ENCODE measurements around the gene RNMT.

Gene RNMT

DNA sequence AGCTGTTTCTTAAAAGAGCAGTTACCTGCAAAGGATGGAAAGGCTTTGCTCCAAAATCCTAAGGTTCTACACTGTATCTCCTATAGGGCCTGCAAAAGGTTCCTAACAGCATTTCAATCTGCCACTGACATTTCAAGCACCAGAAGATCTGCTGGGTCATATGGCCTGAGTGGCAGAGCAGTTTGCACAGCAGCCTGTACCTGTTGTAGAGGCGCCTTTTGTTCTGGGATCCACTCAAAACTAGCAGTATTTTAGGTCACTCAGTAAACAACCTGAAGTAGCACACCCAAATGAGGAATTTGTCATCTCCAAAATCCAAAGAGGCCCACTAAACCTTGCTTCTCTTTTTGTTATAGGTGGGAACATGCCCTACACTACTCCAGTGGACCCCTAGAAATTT is 6.3 kb upstream of the RNMT start:
- DNase-seq: no peak
- Histone ChIP-seq H3K36me3 (no peaks in the 10 kb centered on the region), H3K27ac (no peak overlapping the region), H3K9me3 (no peaks in the 10 kb centered on the region), H3K27me3 (no peaks in the 10 kb centered on the region), H3K4me3 (no peak overlapping the region), H3K4me1 (peaks cover 0 to 3% (median 2%) of the 10 kb centered on the region in 4 donors)
- intact Hi-C loops (cut with DNase I; ENCODE audit: low total_unique reads): loop anchor here (10.0 kb wide), 2 partner anchors 725 to 835 kb away; partner anchors contain the start of genes CEP192 and PTPN2
- TF ChIP-seq, protein P1, sequence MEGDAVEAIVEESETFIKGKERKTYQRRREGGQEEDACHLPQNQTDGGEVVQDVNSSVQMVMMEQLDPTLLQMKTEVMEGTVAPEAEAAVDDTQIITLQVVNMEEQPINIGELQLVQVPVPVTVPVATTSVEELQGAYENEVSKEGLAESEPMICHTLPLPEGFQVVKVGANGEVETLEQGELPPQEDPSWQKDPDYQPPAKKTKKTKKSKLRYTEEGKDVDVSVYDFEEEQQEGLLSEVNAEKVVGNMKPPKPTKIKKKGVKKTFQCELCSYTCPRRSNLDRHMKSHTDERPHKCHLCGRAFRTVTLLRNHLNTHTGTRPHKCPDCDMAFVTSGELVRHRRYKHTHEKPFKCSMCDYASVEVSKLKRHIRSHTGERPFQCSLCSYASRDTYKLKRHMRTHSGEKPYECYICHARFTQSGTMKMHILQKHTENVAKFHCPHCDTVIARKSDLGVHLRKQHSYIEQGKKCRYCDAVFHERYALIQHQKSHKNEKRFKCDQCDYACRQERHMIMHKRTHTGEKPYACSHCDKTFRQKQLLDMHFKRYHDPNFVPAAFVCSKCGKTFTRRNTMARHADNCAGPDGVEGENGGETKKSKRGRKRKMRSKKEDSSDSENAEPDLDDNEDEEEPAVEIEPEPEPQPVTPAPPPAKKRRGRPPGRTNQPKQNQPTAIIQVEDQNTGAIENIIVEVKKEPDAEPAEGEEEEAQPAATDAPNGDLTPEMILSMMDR (IDR thresholded peaks at IDR 0.05): no peak

DNA sequence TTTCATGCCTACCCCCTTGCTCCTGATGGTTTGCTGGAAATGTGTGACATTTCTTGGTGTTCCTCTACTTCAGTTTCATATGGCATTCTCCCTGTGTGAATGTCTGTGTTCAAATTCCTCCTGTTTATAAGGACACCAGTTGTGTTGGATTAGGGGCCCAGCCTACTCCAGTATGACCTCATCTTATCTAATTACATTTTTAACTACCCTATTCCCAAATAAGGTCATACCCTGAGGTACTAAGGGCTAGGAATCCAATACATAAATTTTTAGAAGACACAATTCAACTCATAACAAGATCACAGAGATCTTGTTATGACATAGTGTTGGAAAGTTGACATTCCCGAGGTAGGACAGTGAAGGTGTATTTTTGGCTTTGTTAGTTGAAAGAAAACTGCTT is 5.6 kb upstream of the RNMT start:
- Histone ChIP-seq H3K36me3 (no peaks in the 10 kb centered on the region), H3K27me3 (no peaks in the 10 kb centered on the region), H3K4me3 (no peak overlapping the region), H3K27ac (no peak overlapping the region), H3K4me1 (peaks cover 0 to 9% (median 6%) of the 10 kb centered on the region in 4 donors), H3K9me3 (no peaks in the 10 kb centered on the region)
- intact Hi-C loops (cut with DNase I; ENCODE audit: low total_unique reads): loop anchor here (10.0 kb wide), 2 partner anchors 726 to 836 kb away; partner anchors contain the start of genes CEP192 and PTPN2
- no peak for DNase-seq
- TF ChIP-seq, protein P1 (IDR thresholded peaks at IDR 0.05): no peak

DNA sequence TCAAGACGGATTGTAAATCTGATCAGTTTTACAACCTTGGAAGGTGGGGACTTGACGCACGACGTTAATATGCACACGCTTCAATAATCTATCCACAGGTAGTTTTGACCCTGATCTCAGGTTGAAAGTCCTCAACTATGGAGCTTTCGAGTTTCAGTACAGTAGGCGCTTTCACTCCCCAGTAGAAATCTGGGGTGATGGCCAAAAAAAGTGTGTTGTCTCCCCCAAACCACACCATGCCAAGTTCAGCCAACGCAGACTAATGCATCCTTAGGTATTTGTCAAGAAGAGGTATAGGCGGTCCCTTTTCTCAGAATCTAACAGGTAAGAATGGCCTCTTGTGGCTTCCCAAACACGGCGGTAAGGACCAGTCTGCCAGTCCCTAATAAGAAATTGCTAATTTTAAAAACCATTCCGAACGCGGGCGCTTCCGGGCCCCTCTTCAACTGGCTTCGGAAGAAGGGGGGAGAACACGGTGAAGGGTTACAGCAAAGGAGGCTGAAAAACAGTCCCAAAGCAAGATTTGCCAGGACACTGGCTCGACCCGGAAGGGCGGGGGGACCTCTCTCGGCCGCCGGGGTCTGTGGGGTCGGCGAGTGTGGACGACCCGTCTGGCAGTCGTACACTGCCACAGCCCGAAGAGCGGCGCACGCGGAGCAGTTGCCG is 774 bp upstream of the RNMT start:
- peak overlapping the region; percentile 92 to 97 for H3K4me3 ChIP-seq
- no peaks in the 10 kb centered on the region for H3K36me3 ChIP-seq
- TF ChIP-seq, protein P1 (IDR thresholded peaks at IDR 0.05): no peak
- no peaks in the 10 kb centered on the region for H3K27me3 ChIP-seq
- intact Hi-C loops (cut with DNase I; ENCODE audit: low total_unique reads): loop anchor here (5.0 to 10.0 kb wide), 3 partner anchors 503 to 841 kb away; partner anchors contain the start of genes CEP192 and PTPN2
- DNase-seq: peak in 1 of 2 donors; percentile 20
- peaks cover 0 to 19% (median 9%) of the 10 kb centered on the region in 4 donors for H3K4me1 ChIP-seq
- peak overlapping the region; percentile 95 to 97 for H3K27ac ChIP-seq
- H3K9me3 ChIP-seq: no peaks in the 10 kb centered on the region

DNA sequence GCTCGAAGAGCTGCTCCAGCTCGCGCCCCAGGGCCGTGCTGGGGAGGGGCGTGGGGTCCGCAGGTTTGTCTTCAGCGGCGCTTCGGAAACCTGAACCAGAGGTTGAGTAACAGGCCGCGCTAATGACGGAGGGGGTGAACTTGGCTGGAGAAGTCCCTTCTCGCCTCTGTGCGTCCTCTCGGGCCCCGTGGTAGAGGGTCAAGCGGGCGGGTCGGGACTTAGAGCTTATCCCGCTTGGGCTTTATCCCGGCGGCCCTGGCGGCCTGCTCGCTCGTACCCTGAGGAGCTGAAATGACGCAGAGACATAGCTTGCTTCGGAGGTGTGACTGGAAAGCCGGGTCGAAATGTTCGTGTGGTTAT is 479 bp downstream of the RNMT start:
- TF ChIP-seq, protein P1 (IDR thresholded peaks at IDR 0.05): no peak
- intact Hi-C loops (cut with DNase I; ENCODE audit: low total_unique reads): loop anchor here (5.0 to 10.0 kb wide), 3 partner anchors 505 to 842 kb away; partner anchors contain the start of genes CEP192 and PTPN2
- no peaks in the 10 kb centered on the region for H3K27me3 ChIP-seq
- H3K9me3 ChIP-seq: no peaks in the 10 kb centered on the region
- H3K27ac ChIP-seq: peak overlapping the region; percentile 95 to 97
- no peaks in the 10 kb centered on the region for H3K36me3 ChIP-seq
- DNase-seq: peak; percentile 58 to 83
- peak overlapping the region; percentile 92 to 97 for H3K4me3 ChIP-seq
- H3K4me1 ChIP-seq: peaks cover 0 to 19% (median 9%) of the 10 kb centered on the region in 4 donors

DNA sequence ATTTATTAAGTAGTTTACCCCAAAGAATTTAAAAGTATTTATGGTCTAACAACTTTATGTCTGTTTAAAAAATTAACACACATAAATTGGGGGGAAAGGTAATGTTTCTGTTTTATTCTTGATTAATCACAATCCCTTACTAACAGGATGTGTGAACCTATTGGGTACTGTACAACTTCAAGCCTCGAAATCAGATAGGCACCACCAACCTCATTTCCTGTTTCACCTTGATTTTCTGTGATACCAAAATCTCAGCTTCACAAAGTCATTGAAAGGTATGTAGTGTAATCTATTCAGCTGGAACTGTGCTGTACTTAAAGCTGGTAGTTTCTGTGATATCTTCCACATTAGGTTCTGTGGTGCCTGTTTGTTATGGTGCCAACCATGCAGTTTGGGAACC is 4.0 kb downstream of the RNMT start:
- Histone ChIP-seq H3K4me1 (peaks cover 0 to 14% (median 5%) of the 10 kb centered on the region in 4 donors), H3K4me3 (no peak overlapping the region), H3K9me3 (no peaks in the 10 kb centered on the region), H3K36me3 (peaks cover 9 to 29% (median 17%) of the 10 kb centered on the region in 3 donors), H3K27me3 (no peaks in the 10 kb centered on the region), H3K27ac (no peak overlapping the region)
- TF ChIP-seq, protein P1 (IDR thresholded peaks at IDR 0.05): no peak
- intact Hi-C loops (cut with DNase I; ENCODE audit: low total_unique reads): no loop called here
- DNase-seq: no peak

Data from tibial artery (tissue), 4 donors.